ENCODE measurements around the gene MACROD2. TPM values are rescaled to one million over a fixed set of nuclear protein-coding genes. Genes with fewer than 3 reads are reported as not detected.

Gene MACROD2
- polyA plus RNA-seq, 10 donors, result 2.4 to 5.0 (median 3.6) TPM

DNA sequence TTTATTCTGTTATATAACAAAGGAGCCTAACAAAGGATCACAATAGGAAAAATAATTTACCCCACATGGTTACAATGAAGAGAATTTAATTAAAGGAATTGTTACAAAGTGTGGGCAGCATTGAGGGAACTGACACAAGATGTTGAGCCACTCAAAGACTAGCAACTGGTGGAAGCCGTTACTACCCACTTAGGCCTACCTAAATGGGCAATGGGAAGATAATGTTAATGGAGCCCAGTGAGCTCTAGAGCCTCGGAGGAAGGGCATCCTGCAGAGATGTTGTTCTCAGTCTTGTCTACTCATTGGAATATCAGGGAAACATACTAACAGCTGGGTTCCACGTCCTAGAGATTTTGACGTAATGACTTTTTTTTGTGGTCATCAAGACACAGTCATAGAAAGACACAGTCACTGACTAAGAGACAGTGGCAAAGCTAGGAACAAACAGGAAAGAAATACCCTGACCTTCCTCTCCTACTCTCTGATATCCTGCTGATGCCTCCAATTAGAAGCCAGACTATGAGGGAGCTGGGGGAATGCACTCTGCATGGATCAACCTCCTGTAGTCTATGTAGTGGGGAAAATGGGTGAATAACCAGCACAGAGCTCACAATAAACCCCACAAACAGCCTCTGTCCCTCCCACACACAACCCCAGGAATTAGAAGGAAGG, 865.8 kb downstream of the MACROD2 start:
- no peak for DNase-seq

GRCh38 chr20:14865169-14865568, 869.9 kb downstream of the MACROD2 start:
- no peak for DNase-seq

GRCh38 chr20:14865731-14866130, 870.4 kb downstream of the MACROD2 start:
- no peak for DNase-seq

DNA sequence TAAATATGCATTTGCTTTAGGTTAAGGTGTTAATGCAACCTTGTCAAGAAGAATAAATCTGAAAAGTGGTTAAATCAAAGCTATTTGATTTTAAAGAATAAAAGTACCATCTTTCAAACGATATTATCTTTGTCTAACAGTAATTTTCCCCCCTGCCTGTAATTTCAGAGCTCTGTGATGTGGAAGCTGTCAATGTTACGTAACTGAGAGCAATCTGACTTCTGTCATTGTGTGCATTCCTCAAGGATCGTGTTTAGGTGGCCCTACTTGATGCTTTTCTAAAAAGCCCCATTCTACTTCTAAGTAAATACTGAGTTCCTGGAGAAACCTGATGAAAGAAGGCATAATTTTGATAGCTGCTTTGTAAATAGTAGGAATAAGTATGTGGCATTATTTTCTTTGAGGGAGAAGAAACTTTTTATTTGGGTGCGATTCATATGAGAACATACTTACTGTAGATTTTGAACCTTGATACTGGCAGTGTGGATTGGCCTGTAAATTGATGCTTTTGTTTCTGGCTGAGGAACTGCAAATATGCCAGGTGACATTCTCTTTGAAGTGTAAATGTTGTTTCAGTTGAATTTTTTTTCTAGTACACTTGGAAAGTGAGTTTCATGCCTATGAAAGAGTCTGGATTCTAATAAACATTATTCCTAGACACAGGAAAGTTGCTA, 871.7 kb downstream of the MACROD2 start:
- DNase-seq, result no peak

GRCh38 chr20:14877301-14878028, 882.1 kb downstream of the MACROD2 start:
- no peak for DNase-seq

GRCh38 chr20:14878676-14879019, 883.3 kb downstream of the MACROD2 start:
- no peak for DNase-seq

DNA sequence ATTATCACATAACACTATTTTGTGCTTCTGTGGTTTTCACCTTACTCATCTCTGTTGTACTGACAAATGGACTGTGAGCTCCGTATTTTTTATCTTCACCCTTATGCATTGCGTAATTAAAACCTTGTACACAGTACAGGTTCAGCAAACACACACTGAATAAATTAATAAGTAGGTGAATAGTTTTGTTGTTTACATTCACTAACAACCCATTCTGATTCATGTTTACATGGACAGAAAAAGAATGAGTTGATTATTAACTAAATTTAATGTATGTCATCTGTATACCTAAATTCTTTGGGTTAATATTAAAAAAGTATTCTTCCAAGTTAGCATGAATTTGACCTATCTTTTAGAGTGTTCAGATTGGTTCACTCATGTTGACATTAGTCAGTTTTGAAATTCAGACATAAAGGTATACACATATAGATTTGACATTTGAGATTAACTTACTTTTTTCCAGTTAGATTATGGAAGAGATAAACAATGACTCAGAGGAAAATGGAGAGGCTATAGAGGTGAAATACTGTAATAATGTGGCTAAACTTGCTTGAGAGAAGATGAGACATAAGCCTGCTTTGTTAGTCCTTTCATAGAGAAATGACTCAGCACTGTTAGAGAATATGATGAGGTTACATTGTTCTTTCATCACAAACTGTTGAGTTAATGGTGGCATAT, 883.8 kb downstream of the MACROD2 start:
- peak in 1 of 3 donors; percentile 71 for DNase-seq

DNA sequence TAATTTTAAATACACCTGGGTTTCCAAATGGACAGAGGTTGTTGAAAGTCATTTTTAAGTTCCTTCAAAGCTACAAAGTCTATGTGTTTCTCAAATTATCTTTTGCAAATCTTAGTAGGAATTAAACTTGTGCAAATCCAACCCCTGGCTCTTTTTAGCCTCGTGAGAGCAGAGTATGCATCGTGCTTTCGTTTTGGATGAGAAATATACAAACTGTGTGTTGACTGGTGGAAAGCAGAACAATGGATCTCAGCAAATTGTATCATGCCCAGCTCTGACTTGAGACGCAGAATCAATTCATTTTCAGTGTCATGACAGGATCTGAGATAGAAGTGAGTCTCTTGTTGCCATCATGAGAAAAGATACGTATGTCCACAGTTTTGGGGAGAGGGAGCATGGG, 884.5 kb downstream of the MACROD2 start:
- DNase-seq, result peak in 1 of 3 donors; percentile 16

DNA sequence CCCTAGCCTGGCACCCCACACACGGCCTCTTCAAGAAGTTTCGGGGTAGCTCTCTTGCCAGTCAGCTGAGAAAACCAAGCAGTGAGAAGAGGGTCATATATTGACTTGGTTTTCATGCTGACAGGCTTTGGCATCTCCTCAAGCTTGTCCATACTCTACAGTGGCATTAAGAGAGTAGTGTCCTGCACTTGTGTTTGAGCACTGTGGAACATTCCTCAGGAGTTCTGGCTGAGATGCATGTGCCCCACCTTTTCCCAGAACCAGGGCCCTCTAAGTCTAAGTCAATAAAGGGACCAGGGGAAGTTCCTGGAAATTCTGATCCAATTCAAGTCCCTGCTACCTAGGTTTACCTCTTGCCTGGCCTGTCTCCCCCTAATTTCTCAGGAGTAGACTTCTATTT, 886.2 kb downstream of the MACROD2 start:
- DNase-seq, result no peak

- no peak for DNase-seq
Observed at GRCh38 chr20:14882157-14882556, 886.8 kb downstream of the MACROD2 start.

DNA sequence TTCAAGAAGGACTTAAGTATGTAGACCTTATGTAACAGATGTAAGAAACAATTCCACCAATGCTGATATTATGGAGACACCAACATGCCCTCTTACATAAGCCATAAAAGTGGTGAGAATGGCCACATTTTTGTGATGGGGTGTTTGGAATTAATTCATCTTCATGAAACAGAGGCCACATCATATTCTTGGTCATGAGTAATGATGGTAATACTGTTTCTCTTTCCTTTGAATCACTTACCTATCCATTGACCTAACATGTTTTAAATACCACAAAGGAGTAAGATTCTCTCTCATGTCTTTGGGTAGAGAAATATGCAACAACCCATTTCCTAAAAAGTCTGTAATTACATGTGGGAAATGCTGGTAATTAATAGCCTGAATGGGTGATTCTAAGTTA, 887.5 kb downstream of the MACROD2 start:
- no peak for DNase-seq

- no peak for DNase-seq
Observed at GRCh38 chr20:14883324-14883723, 888.0 kb downstream of the MACROD2 start.

DNA sequence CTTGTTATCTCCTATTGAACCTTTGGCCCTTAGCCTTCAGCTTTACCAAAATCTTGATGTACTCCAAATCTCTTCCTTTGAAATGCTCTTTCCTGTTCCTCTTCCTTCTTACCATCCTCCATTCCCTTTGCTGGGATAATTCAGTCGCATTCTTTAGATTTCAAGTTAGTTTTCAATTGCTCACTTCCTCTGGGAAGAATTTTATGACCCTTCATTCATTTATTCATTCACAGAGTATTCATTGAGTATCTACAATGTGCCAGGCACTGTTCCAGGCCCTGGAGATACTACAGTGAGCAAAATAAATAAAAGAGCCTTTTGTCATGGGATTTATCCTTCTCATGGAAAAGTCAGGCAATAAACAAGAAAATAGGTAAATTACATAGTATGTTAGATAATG, 890.3 kb downstream of the MACROD2 start:
- DNase-seq, result no peak

DNA sequence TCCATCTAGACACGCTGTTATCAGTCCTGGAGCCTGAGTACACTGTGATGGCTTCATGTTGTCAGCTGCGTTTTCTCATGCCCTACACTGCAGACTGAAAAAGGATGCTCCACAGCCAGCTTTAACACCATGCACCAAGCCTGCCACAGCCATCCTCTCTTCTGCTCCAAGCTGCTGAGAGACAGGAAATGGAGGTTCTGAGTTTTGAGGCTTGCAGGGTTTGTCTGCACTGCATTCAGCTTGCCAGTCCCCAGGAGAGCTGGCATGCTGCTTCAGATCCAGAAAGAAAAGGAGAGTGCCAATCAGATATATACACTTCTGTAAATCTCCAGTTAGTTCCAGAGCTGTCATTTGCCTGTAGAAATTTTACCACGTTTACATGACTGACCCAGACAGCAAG, 892.8 kb downstream of the MACROD2 start:
- DNase-seq, result no peak

DNA sequence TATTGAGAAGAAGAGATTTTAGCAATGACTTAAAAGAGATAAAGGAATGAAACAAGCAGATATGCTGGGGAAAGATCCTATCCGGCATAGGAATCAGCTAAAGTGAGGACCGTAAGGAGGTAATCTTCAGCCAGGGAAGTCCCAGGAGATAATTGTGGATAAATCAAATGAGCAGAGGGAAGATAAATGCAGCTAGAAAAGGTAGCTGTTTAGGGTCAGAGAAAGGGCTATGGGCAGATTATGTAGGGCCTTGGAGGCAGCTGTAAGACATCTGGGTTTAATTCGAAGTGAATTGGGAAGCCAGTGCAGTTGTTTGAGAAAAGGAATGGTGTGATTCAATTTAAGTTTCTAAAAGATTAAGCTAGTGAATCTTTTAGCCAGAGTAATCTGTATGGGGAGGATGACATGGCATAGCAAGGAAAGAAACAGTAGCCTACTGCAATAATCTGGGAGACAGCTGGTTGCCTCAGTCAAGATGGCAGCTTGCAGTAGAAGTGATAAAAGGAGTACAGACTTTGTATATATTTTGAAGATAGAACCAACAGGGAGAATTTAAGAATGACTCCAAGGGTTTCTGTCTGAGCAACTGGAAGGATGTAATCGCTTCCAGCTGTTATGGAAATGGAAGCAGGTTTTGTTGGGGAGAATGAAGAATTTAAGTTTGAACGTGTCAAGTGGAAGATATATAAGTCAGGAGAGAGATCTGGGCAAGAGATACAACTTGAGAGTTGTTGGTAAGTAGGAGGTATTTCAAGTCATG, 894.4 kb downstream of the MACROD2 start:
- peak; percentile 19 to 71 (median 35) for DNase-seq

DNA sequence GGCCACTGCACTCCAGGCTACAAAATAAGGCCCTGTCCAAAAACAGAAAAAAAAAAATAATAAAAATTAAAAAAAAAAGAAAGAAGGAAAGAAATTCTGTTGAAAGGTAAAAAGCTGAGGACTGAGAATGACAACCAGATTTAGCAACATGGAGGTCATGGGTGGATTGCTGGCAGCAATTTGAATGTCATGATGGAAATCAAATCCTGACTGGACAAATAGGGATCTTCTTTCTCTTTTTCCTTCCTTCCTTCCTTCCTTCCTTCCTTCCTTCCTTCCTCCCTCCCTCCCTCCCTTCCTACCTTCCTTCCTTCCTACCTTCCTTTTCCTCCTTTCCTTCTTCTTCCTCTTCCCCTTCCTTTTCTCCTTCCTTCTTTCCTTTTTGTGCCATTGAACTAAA, 895.4 kb downstream of the MACROD2 start:
- DNase-seq, result no peak

GRCh38 chr20:14892782-14893181, 897.5 kb downstream of the MACROD2 start:
- no peak for DNase-seq

DNA sequence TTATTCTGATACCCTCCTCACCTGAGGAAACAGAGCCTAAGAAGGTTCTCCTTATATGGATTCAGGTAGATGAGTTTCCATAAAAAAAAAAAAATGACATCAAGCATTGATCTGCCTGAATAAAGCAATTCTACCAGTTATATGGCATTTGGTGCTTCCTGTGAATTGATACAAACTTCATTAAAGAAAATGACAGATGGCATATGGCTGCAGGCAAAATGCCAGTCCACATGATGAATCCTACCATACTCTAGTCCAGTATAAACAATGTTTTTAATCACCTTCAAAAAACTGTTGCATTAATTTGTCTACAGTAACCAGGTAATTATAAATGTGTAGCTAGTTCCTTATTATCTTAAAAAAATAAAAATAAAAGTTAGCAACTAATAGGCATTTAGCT, 901.3 kb downstream of the MACROD2 start:
- no peak for DNase-seq

DNA sequence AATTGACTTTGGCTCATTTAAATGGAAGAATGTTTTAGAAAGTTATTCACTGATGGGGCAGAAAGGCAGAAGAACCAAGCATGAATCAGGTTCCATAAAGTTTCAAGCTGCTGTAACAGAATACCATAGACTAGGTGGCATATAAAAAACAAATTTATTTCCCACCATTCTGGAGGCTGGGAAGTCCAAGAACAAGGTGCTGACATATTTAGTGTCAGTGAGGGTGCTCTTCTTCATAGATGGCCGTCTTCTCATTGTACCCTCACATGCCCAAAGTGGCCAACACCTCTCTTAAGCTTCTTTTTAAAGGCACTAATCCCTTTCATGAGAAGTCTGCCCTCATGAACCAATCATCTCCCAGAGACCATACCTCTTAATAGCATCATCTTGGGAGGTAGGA, 902.3 kb downstream of the MACROD2 start:
- DNase-seq, result no peak

- DNase-seq, result no peak
Observed at GRCh38 chr20:14902432-14903089, 907.2 kb downstream of the MACROD2 start.

- DNase-seq, result no peak
Observed at GRCh38 chr20:14906908-14907434, 911.7 kb downstream of the MACROD2 start.

All from muscle of back (tissue), 11 donors.